ENCODE data around the gene BHLHE23. TPM values are rescaled to one million over a fixed set of nuclear protein-coding genes. Genes with fewer than 3 reads are reported as not detected.

Gene BHLHE23
- total RNA-seq, 1 experiment from 2014 or later = not detected

GRCh38 chr20:62967628-62968351, 39.0 kb downstream of the BHLHE23 start:
- CTCF ChIA-PET = interaction anchor here (0.7 kb wide), 1 partner anchor 108 kb away, joined by 7 read pairs; no protein-coding TSS in a partner anchor

GRCh38 chr20:62967149-62967501, 39.6 kb downstream of the BHLHE23 start:
- Mint-ChIP-seq H3K27ac (ENCODE audit: unreplicated experiment) (no peak overlapping the region), H3K4me3 (ENCODE audit: low read depth, unreplicated experiment) (no peak overlapping the region), H3K27me3 (ENCODE audit: unreplicated experiment) (peaks cover 15% of the 10 kb centered on the region)

More at GRCh38 chr20:62967628-62968351, 39.0 kb downstream of the BHLHE23 start:
- intact Hi-C loops (cut with micrococcal nuclease; ENCODE audit: unreplicated experiment) = no loop called here
- no TSS peak for BruUV-seq (replicated peaks)
- peaks cover 14% of the 10 kb centered on the region for H3K36me3 Mint-ChIP-seq (ENCODE audit: insufficient read depth, unreplicated experiment)
- H3K9me3 Mint-ChIP-seq (ENCODE audit: low read depth, unreplicated experiment) = no peaks in the 10 kb centered on the region
- H3K27ac Mint-ChIP-seq (ENCODE audit: unreplicated experiment) = no peak overlapping the region
- H3K4me1 Mint-ChIP-seq (ENCODE audit: low read depth, unreplicated experiment) = peaks cover 14% of the 10 kb centered on the region
- DNase-seq = no peak
- no peak overlapping the region for H3K4me3 Mint-ChIP-seq (ENCODE audit: low read depth, unreplicated experiment)
- no peak for TF ChIP-seq CTCF (IDR thresholded peaks at IDR 0.05; ENCODE audit: unreplicated experiment)
- H3K27me3 Mint-ChIP-seq (ENCODE audit: unreplicated experiment) = peaks cover 22% of the 10 kb centered on the region

GRCh38 chr20:62966212-62967148, 40.3 kb downstream of the BHLHE23 start:
- Mint-ChIP-seq H3K36me3 (ENCODE audit: insufficient read depth, unreplicated experiment) (peaks cover 16% of the 10 kb centered on the region), H3K9me3 (ENCODE audit: low read depth, unreplicated experiment) (no peaks in the 10 kb centered on the region), H3K4me1 (ENCODE audit: low read depth, unreplicated experiment) (peaks cover 4% of the 10 kb centered on the region), H3K4me3 (ENCODE audit: low read depth, unreplicated experiment) (no peak overlapping the region), H3K27ac (ENCODE audit: unreplicated experiment) (no peak overlapping the region), H3K27me3 (ENCODE audit: unreplicated experiment) (peaks cover 9% of the 10 kb centered on the region)
- no TSS peak for BruUV-seq (replicated peaks)
- intact Hi-C loops (cut with micrococcal nuclease; ENCODE audit: unreplicated experiment) = no loop called here
- no peak for TF ChIP-seq CTCF (IDR thresholded peaks at IDR 0.05; ENCODE audit: unreplicated experiment)
- CTCF ChIA-PET = interaction anchor here (0.7 kb wide), 1 partner anchor 110 kb away, joined by 7 read pairs; no protein-coding TSS in a partner anchor
- DNase-seq = no peak

More at GRCh38 chr20:62967149-62967501, 39.6 kb downstream of the BHLHE23 start:
- no peak for DNase-seq
- no TSS peak for BruUV-seq (replicated peaks)
- CTCF ChIA-PET = interaction anchor here (0.7 kb wide), 1 partner anchor 109 kb away, joined by 7 read pairs; no protein-coding TSS in a partner anchor
- intact Hi-C loops (cut with micrococcal nuclease; ENCODE audit: unreplicated experiment) = no loop called here
- Mint-ChIP-seq H3K36me3 (ENCODE audit: insufficient read depth, unreplicated experiment) (peaks cover 16% of the 10 kb centered on the region), H3K9me3 (ENCODE audit: low read depth, unreplicated experiment) (no peaks in the 10 kb centered on the region), H3K4me1 (ENCODE audit: low read depth, unreplicated experiment) (peaks cover 10% of the 10 kb centered on the region)
- TF ChIP-seq CTCF (IDR thresholded peaks at IDR 0.05; ENCODE audit: unreplicated experiment) = no peak

GRCh38 chr20:62965363-62965771, 41.4 kb downstream of the BHLHE23 start:
- H3K27me3 Mint-ChIP-seq (ENCODE audit: unreplicated experiment) = no peaks in the 10 kb centered on the region
- H3K27ac Mint-ChIP-seq (ENCODE audit: unreplicated experiment) = no peak overlapping the region
- no peaks in the 10 kb centered on the region for H3K4me1 Mint-ChIP-seq (ENCODE audit: low read depth, unreplicated experiment)
- H3K4me3 Mint-ChIP-seq (ENCODE audit: low read depth, unreplicated experiment) = no peak overlapping the region
- peaks cover 16% of the 10 kb centered on the region for H3K36me3 Mint-ChIP-seq (ENCODE audit: insufficient read depth, unreplicated experiment)
- BruUV-seq (replicated peaks) = no TSS peak
- H3K9me3 Mint-ChIP-seq (ENCODE audit: low read depth, unreplicated experiment) = no peaks in the 10 kb centered on the region
- no peak for DNase-seq
- CTCF ChIA-PET = interaction anchor here (0.9 kb wide), 1 partner anchor 37 kb away, joined by 3 read pairs; no protein-coding TSS in a partner anchor
- peak; percentile 10 for TF ChIP-seq CTCF (IDR thresholded peaks at IDR 0.05; ENCODE audit: unreplicated experiment)
- intact Hi-C loops (cut with micrococcal nuclease; ENCODE audit: unreplicated experiment) = no loop called here
